Measurements from ENCODE around the gene DARS2.
A peak's percentile ranks its signal among the peaks of the same experiment; 100 is the strongest.
"Not testable (repeated sequence)": the region's sequence is repeated elsewhere in the genome, so short reads cannot be mapped to it uniquely, and the experiment has no call there.

The DARS2 gene

GRCh38 chr1:173862769-173863223, 38.3 kb downstream of the DARS2 start:
- no peak for DNase-seq

- DNase-seq, result no peak
Observed at GRCh38 chr1:173863224-173864161, 39.0 kb downstream of the DARS2 start.

- no peak for DNase-seq
Observed at GRCh38 chr1:173864179-173864867, 39.9 kb downstream of the DARS2 start.

- DNase-seq, result no peak
Observed at GRCh38 chr1:173865468-173866164, 41.1 kb downstream of the DARS2 start.

DNA sequence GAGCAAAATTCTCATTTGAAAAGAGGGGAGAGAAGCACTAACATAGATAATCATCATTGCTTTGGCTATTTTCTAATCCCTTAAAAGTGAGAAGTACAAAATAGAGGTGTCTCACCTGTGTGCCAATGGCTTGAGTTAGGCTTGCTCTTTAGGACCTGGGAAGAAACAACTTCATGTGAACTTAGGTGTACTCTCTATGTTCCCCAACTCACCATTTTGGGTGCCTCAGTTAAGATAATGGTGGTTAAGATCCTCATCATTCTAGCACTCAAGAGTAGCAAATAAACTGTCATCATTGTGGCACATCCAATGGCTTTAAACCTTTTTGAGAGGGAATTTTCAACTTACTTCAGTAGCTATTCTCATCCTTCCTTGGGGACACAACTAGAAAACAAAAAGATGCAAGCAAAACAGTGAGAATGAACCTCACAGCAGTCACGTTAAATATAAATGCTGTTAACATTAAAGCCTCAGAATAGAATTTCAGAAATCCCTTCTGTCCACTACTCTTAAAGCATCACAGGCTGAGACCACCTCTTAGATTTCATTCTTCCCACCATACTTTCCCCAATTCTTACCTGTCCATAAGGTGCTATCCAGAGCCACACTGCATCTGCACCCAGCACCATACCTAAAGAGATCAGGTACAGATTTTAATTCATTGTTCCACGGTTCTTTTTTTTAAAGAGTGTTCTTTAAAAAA, 42.1 kb downstream of the DARS2 start:
- no peak for DNase-seq

DNA sequence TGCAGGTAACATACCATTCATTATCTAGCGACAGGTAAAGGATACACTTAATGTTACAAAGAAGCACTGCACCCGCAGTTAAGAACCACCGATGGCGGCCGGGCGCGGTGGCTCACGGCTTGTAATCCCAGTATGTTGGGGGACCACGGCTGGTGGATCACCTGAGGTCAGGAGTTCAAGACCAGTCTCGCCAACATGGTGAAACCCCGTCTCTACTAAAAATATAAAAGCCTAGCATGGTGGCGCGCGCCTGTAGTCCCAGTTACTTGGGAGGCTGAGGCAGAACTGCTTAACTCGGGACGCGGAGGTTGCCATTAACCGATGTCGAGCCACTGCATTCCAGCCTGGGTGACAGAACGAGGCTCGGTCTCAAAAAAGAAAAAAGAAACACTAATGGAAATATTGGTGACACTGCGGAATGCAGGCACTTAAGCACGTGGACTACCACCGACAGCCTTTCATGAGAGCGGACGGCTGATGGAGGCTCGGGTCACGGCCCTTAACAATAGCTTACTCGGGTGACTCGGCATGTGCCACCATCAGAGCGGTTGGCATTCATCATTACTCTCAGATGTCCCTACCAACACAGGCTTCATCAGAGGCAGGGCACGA, 42.8 kb downstream of the DARS2 start:
- peak in 1 of 2 experiments; percentile 67 for DNase-seq

DNA sequence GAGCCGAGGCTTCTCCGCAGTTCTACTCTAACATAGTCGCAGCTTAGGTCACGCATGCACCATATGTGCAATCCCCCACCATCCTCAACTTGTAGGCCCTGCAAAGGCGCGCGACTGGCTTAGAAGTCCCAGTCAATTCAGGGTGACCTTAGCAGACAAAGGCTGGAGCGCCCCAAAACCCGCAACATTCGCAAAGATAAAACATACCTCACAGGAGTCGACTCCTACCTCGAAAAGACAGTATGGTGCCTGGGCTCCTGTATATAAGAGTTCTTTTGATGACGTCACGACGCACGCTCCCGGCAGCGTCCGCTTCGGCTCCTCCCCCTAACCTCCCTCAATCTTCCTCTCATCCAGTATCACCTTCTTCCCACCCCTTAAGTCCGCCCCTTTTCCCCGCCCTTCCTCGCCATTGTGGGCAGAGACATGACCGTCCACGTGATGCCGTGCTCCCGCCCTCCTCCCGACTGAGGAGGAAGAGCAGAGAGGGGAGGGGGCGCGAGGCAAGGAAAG, 43.3 kb downstream of the DARS2 start, which contains the start of gene GAS5:
Gene GAS5, minus strand, starts transcription at position 237 of the 513 bp plus-strand sequence.
- peak; percentile 100 for DNase-seq

DNA sequence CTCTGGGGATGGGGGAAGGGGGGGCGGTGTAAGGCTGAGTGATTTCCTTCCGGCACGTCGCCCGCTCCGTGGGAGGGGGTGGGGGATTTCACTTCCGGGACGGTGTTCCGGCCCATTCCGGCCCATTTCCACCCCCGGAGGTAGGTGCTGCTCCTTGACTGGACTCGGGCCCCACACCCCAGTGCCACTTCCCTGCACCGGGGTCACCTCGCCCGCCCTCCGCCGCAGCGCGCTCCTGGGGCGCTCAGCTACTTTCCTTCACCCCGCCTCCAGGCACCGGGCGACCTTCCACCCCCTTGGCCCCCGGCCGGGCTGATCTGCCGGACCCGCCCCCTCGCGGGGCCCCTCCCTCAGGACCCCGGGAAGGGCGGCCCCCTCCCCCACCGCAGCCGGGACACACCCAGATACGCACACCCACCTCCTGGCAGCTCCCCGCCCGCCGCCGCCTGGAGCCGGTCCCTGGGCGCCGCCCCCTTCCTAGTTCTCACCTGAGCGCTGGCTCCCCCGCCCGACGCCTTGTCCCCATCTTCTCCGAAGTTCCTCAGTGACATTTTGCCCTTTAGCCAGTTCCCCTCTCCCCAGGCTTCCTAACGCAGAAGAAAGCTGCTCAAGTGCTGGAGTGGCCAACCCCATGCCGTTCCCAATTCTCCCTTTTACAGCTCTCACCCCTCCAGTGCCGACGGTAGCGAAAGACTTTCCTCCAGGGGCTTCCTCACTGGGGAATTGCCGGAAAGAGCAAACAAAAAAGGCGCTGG, 44.0 kb downstream of the DARS2 start, which contains the start of gene ZBTB37:
Gene ZBTB37, plus strand, starts transcription at position 115 of the 755 bp plus-strand sequence. CDS start 1,846 bp downstream, outside the sequence.
- peak; percentile 96 to 99 for DNase-seq

GRCh38 chr1:173869021-173869359, 44.5 kb downstream of the DARS2 start:
- DNase-seq, result no peak

- no peak for DNase-seq
Observed at GRCh38 chr1:173870252-173871075, 46.0 kb downstream of the DARS2 start.

GRCh38 chr1:173871091-173871490, 46.6 kb downstream of the DARS2 start:
- no peak for DNase-seq

DNA sequence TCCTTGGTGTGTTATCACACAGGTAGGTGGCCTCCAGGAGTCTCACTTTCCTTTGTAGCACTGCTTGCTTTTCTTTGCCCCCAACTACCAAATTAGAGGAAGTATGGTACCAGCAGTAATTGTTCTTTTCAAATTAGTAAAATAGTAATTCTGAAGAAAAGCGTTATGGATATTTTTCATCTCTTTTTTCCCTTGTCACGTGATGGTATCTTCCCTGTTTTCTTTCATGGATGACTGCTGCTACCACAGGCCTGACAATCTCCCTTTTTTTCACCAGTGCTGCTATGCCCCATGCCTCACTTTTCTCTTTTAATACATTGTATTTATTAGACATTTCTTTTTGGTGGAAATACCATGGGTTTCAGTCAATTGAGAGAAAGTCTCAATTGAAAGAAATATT, 47.0 kb downstream of the DARS2 start:
- no peak for DNase-seq

- no peak for DNase-seq
Observed at GRCh38 chr1:173876732-173877131, 52.3 kb downstream of the DARS2 start.

GRCh38 chr1:173878251-173878650, 53.8 kb downstream of the DARS2 start:
- no peak for DNase-seq

- DNase-seq, result not testable (repeated sequence)
Observed at GRCh38 chr1:173881117-173881516, 56.6 kb downstream of the DARS2 start.

- DNase-seq, result no peak
Observed at GRCh38 chr1:173884701-173885100, 60.2 kb downstream of the DARS2 start.

DNA sequence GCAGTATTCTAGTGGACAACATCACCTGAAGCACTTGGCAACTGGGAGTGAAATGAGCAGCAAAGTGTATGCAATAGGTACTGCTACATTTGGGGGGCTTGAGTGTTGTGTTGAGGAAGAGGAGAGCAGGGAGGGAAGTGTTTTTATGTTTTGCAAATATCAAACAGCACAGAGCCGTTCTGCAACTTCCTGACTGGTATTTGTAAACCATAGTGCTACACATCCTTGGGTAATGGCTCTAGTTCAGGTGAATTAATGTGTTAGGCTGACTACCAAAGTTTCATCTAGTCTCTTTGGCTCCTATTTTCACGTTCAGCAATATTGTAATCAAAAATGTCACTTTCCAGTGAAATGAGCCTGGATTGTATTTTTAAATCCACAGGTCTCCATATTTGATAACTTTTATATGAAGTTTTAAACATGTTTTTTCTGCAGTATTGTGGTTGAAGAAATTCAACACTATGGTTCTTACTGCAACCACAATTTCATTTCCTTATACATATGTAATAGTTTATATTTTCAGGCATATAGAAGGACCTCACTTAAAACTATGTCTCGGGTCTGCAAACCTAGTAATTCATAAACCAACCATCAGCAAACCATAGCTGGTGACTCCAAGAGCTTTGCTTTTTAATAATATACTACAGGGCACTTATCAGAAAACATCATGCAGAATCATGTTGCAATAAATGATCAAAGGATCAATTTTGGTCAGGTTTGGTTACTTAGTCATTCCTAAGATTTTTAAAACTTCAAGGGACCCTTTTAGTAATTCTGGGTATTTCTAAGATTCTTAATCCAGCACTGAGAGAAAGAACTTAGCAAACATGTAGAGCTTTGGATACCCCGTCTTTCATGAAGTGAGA, 62.5 kb downstream of the DARS2 start:
- no peak for DNase-seq

- no peak for DNase-seq
Observed at GRCh38 chr1:173887627-173888026, 63.2 kb downstream of the DARS2 start.

- no peak for DNase-seq
Observed at GRCh38 chr1:173888749-173889148, 64.3 kb downstream of the DARS2 start.

Measured in NCI-H526 (cell line).